ENCODE measurements around the gene NEK6.
A peak's percentile ranks its signal among the peaks of the same experiment; 100 is the strongest.

NEK6 gene

GRCh38 chr9:124220946-124221451, 36.8 kb upstream of the NEK6 start:
- TF ChIP-seq CEBPB (IDR thresholded peaks at IDR 0.05) = no peak

- no peak for TF ChIP-seq CREB1 (IDR thresholded peaks at IDR 0.05; ENCODE audit: low read depth)
- no peak for TF ChIP-seq EGR1 (IDR thresholded peaks at IDR 0.05)
- TF ChIP-seq YY1 (IDR thresholded peaks at IDR 0.05; ENCODE audit: low read depth) = no peak
- TF ChIP-seq, protein P1, sequence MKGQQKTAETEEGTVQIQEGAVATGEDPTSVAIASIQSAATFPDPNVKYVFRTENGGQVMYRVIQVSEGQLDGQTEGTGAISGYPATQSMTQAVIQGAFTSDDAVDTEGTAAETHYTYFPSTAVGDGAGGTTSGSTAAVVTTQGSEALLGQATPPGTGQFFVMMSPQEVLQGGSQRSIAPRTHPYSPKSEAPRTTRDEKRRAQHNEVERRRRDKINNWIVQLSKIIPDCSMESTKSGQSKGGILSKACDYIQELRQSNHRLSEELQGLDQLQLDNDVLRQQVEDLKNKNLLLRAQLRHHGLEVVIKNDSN (IDR thresholded peaks at IDR 0.05) = no peak
- TF ChIP-seq FOXM1 (IDR thresholded peaks at IDR 0.05; ENCODE audit: borderline replicate concordance, low read depth) = no peak
- no peak for TF ChIP-seq TAF1 (IDR thresholded peaks at IDR 0.05; ENCODE audit: low read depth)
- no peak for TF ChIP-seq NFIC (IDR thresholded peaks at IDR 0.05)
- TF ChIP-seq TEAD4 (IDR thresholded peaks at IDR 0.05) = no peak
- TF ChIP-seq ZBTB7A (IDR thresholded peaks at IDR 0.05; ENCODE audit: low read depth) = no peak
- TF ChIP-seq, protein P2, sequence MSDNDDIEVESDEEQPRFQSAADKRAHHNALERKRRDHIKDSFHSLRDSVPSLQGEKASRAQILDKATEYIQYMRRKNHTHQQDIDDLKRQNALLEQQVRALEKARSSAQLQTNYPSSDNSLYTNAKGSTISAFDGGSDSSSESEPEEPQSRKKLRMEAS (IDR thresholded peaks at IDR 0.05) = no peak
These were observed 36.1 kb upstream of the NEK6 start for GRCh38 chr9:124221676-124222075.

DNA sequence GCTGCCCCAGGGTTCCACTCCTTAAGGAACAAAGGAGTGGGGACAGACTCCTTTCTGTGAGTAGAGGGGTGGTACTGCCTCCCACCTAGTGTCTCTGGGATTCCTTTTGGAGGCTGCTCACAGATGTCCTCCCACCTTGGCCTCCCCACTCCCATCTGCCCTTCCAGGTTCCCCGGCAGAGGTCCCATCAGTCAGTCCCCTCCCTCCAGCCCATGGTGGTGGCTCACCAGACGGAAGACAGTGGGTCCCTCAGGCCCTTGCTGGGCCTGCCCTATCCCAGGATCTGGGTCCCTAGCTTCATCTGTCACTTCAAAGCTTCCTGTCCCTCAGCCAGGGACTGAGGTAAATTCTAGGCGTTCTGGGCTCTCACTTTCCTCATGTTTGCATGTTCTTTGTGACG, 35.6 kb upstream of the NEK6 start:
- TF ChIP-seq, protein P3, sequence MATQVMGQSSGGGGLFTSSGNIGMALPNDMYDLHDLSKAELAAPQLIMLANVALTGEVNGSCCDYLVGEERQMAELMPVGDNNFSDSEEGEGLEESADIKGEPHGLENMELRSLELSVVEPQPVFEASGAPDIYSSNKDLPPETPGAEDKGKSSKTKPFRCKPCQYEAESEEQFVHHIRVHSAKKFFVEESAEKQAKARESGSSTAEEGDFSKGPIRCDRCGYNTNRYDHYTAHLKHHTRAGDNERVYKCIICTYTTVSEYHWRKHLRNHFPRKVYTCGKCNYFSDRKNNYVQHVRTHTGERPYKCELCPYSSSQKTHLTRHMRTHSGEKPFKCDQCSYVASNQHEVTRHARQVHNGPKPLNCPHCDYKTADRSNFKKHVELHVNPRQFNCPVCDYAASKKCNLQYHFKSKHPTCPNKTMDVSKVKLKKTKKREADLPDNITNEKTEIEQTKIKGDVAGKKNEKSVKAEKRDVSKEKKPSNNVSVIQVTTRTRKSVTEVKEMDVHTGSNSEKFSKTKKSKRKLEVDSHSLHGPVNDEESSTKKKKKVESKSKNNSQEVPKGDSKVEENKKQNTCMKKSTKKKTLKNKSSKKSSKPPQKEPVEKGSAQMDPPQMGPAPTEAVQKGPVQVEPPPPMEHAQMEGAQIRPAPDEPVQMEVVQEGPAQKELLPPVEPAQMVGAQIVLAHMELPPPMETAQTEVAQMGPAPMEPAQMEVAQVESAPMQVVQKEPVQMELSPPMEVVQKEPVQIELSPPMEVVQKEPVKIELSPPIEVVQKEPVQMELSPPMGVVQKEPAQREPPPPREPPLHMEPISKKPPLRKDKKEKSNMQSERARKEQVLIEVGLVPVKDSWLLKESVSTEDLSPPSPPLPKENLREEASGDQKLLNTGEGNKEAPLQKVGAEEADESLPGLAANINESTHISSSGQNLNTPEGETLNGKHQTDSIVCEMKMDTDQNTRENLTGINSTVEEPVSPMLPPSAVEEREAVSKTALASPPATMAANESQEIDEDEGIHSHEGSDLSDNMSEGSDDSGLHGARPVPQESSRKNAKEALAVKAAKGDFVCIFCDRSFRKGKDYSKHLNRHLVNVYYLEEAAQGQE (IDR thresholded peaks at IDR 0.05; ENCODE audit: low read depth) = no peak
- TF ChIP-seq TCF12 (IDR thresholded peaks at IDR 0.05; ENCODE audit: low read depth) (no peak), NFIC (IDR thresholded peaks at IDR 0.05) (no peak), TEAD4 (IDR thresholded peaks at IDR 0.05) (no peak), TAF1 (IDR thresholded peaks at IDR 0.05; ENCODE audit: low read depth) (no peak), ZBTB7A (IDR thresholded peaks at IDR 0.05; ENCODE audit: low read depth) (no peak), EGR1 (IDR thresholded peaks at IDR 0.05) (no peak), CEBPB (IDR thresholded peaks at IDR 0.05) (no peak), EP300 (IDR thresholded peaks at IDR 0.05; ENCODE audit: borderline replicate concordance) (no peak), YY1 (IDR thresholded peaks at IDR 0.05; ENCODE audit: low read depth) (no peak), RAD21 (IDR thresholded peaks at IDR 0.05; ENCODE audit: low read depth) (no peak), FOXM1 (IDR thresholded peaks at IDR 0.05; ENCODE audit: borderline replicate concordance, low read depth) (no peak), CREB1 (IDR thresholded peaks at IDR 0.05; ENCODE audit: low read depth) (no peak)
- TF ChIP-seq, protein P1 (IDR thresholded peaks at IDR 0.05) = no peak
- TF ChIP-seq, protein P2 (IDR thresholded peaks at IDR 0.05) = no peak

DNA sequence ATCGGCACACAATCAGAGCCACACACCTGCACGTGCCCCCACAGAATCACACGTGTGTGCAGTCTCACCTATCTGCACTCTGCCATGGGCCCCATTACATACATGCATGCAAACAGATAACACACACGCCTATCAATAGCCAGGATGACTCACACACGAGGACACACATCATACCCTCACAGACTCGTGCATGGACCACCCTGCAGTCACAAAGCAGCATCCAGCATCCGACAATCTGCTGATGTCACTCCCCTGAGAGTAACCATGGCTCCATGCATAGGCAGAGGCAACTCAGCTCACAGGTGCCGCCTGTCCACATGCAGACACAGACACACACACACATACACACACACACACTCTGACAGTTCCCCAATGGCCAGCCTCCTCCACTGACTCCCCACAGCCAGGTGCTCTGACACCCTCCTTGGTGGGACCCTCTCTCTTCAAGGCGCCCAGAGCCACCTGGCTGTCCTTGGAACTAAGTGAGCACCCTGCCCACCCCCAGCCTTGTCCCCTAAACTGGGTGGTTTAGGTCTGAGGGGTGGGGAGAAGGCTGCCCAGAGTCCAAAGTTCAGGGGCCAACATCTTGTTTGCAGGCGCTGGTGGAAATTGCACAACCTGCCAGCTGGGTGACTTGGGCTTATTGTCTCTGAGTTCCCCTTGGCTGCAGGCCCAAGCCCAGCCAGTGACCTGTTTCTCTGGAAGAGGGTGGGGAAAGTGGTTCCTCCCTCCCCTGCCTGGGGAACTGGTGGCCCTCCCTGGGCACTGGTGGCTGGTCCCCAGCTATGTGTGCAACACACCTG, 34.6 kb upstream of the NEK6 start:
- TF ChIP-seq TAF1 (IDR thresholded peaks at IDR 0.05; ENCODE audit: low read depth) (no peak), RAD21 (IDR thresholded peaks at IDR 0.05; ENCODE audit: low read depth) (peak; percentile 18; the same call in 1 of the 2 replicates), FOXM1 (IDR thresholded peaks at IDR 0.05; ENCODE audit: borderline replicate concordance, low read depth) (no peak), NFIC (IDR thresholded peaks at IDR 0.05) (peak; percentile 91), CREB1 (IDR thresholded peaks at IDR 0.05; ENCODE audit: low read depth) (no peak), TCF12 (IDR thresholded peaks at IDR 0.05; ENCODE audit: low read depth) (peak; percentile 80; the same call in 1 of the 2 replicates), CEBPB (IDR thresholded peaks at IDR 0.05) (peak; percentile 99), EP300 (IDR thresholded peaks at IDR 0.05; ENCODE audit: borderline replicate concordance) (no peak; the same call in 1 of the 2 replicates)
- TF ChIP-seq, protein P3 (IDR thresholded peaks at IDR 0.05; ENCODE audit: low read depth) = no peak

GRCh38 chr9:124225945-124226344, 31.8 kb upstream of the NEK6 start:
- TF ChIP-seq YY1 (IDR thresholded peaks at IDR 0.05; ENCODE audit: low read depth) (no peak), TAF1 (IDR thresholded peaks at IDR 0.05; ENCODE audit: low read depth) (no peak), EGR1 (IDR thresholded peaks at IDR 0.05) (no peak), NFIC (IDR thresholded peaks at IDR 0.05) (no peak), TEAD4 (IDR thresholded peaks at IDR 0.05) (no peak), FOXM1 (IDR thresholded peaks at IDR 0.05; ENCODE audit: borderline replicate concordance, low read depth) (no peak), ZBTB7A (IDR thresholded peaks at IDR 0.05; ENCODE audit: low read depth) (no peak)
- TF ChIP-seq, protein P3 (IDR thresholded peaks at IDR 0.05; ENCODE audit: low read depth) = no peak

Measured in Ishikawa (cell line).